Vagina (tissue), 2 donors: Measurements from ENCODE around the gene EPN2.

Source experiments
- CTCF ChIP-seq, 3 experiments: fragments of 450-650 bp in 2 of 3; fragments of 200-600 bp in 1 of 3; sonication (generic) in 1 of 3; IDR thresholded peaks; one replicate each; pipeline ENCODE4 v1.5.1; 2017 to 2019; ENCODE audit warnings: antibody characterized with exemption in 3 of 3, mild to moderate bottlenecking in 2 of 3, moderate library complexity in 2 of 3
- POLR2A ChIP-seq, 2 donors: fragments of 450-650 bp; IDR thresholded peaks; one replicate each; pipeline ENCODE4 v1.6.1; 2017; ENCODE audit warnings: antibody characterized with exemption in 2 of 2, mild to moderate bottlenecking in 2 of 2, moderate library complexity in 2 of 2

GRCh38 chr17:19337712-19338023, 100.5 kb downstream of the EPN2 start:
- TF ChIP-seq CTCF (IDR thresholded peaks at IDR 0.05) = no peak
- TF ChIP-seq POLR2A (IDR thresholded peaks at IDR 0.05) = no peak
